ENCODE results near the gene MAPK9.

MAPK9 gene

DNA sequence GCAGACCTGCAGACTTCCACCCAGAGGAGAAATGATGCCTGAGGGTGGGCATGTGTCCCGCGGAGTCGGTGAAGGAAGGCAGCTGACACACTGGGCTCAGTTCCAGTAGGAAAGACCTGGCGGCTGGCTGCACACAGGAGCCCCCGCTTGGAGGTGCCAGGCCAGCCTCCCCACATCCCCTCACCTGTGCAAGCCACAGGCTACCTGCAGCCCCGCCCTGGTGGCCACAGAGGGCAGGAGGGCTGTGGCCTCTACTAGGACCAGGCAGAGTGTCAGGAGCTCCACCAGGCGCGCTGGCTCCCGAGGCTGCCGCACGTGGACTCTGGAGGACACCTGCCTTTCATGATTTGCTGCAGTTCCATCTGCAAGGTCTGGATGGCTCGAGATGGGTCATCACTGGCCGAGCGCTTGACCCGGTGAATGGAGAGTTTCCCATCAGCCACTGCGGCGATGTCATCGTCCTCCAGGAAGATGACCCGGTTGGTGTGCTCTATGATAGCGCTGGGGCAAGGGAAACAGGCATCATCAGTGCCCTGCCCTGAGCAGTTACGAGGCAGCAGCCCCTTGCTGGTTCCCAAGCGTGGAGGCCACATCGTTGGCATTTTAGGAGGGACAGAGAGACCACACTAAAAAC, 26.7 kb upstream of the MAPK9 start:
- H3K4me3 ChIP-seq (ENCODE audit: low read length), result no peak overlapping the region
- no peak overlapping the region for H3K9ac ChIP-seq (ENCODE audit: low read length)
- H3K9me3 ChIP-seq (ENCODE audit: control insufficient read depth, low read length), result no peaks in the 10 kb centered on the region
- H3K36me3 ChIP-seq (ENCODE audit: control insufficient read depth, insufficient read depth, low read length), result no peaks in the 10 kb centered on the region
- no peaks in the 10 kb centered on the region for H3K4me1 ChIP-seq (ENCODE audit: control insufficient read depth, insufficient read depth, low read length)
- H3K27me3 ChIP-seq (ENCODE audit: control insufficient read depth, insufficient read depth, low read length), result no peaks in the 10 kb centered on the region

DNA sequence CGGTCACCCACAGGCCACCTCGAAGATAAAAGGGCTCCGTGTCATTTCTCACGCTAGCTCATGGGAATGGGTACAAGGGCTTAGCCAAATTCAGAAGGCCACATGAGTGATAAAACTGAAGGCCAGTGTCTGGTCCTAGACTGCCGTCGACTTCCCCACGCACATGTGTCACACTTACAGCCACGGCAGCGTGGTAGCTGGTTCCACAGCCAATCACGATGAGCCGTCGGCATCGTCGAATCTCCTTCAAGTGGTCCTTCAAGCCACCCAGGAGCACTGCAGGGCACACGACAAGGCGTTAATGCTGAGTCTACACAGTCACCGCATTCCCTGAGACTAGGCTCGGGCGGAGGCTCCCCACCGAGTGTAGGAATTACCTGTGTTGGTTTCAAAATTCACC, 24.7 kb upstream of the MAPK9 start:
- no peak overlapping the region for H3K9ac ChIP-seq (ENCODE audit: low read length)
- H3K9me3 ChIP-seq (ENCODE audit: control insufficient read depth, low read length), result no peaks in the 10 kb centered on the region
- H3K4me3 ChIP-seq (ENCODE audit: low read length), result no peak overlapping the region
- no peaks in the 10 kb centered on the region for H3K36me3 ChIP-seq (ENCODE audit: control insufficient read depth, insufficient read depth, low read length)
- no peaks in the 10 kb centered on the region for H3K27me3 ChIP-seq (ENCODE audit: control insufficient read depth, insufficient read depth, low read length)
- no peaks in the 10 kb centered on the region for H3K4me1 ChIP-seq (ENCODE audit: control insufficient read depth, insufficient read depth, low read length)

DNA sequence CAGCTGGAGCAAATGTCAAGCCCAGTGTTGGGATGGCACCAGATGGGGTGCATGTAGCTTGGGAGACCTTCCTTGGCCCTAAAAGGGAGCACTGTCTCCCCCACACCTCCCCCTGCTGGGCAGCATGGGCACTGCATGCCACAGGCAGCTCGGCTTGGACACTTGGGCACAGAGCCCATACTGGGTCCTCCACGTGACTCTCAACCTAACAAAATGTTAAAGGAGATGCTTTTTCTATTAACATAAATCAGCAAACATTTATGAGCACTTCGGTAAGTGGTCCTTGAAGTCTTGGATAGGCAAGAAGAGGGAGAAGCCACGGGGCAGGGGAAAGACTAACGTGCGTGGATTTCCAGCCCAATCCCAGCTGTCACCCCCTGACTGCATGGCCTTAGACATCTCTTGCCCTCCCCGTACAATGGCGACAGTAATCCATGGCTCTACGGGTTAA, 23.9 kb upstream of the MAPK9 start:
- Histone ChIP-seq H3K9ac (ENCODE audit: low read length) (no peak overlapping the region), H3K36me3 (ENCODE audit: control insufficient read depth, insufficient read depth, low read length) (no peaks in the 10 kb centered on the region), H3K9me3 (ENCODE audit: control insufficient read depth, low read length) (no peaks in the 10 kb centered on the region), H3K4me3 (ENCODE audit: low read length) (no peak overlapping the region), H3K4me1 (ENCODE audit: control insufficient read depth, insufficient read depth, low read length) (no peaks in the 10 kb centered on the region), H3K27me3 (ENCODE audit: control insufficient read depth, insufficient read depth, low read length) (no peaks in the 10 kb centered on the region)

DNA sequence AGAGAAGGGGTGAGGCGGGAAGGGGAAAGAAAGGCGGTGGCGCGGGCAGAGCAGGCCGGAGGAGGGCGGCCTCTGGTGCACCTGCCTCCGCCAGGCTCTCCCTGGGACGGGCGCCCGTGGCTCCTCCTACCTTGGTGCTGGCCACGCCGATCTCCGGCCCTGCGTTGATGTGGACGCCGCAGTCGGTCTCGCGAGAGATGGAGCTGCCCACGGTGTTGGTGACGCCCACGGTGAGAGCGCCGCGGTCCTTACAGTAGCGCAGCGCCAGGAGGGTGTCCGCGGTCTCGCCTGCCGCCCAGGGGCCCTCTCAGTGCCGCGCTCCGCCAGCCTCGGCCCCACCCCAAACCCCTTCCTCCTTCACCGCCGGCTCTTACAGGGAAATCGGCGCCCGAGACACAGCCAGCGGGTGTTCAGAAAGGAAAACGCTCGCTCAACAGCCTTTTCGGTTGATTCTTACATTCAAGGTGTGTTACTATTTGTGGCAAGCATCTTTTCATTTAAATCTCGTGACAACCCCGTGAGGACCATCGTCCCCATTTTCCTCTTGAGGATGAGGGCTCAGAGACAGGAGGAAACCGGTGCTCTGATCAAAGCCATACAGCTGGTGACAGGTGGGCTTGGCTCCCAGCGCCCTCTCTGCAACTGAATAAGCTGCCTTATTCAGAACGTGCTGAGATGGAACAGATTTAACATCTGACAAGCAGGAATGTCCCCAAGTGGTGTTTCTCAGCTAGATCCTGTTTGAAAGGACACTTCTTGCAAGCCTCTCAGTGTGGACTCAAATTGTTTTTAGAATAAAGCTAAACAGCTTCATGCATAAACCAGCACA, 22.0 kb upstream of the MAPK9 start:
- no peaks in the 10 kb centered on the region for H3K36me3 ChIP-seq (ENCODE audit: control insufficient read depth, insufficient read depth, low read length)
- H3K4me3 ChIP-seq (ENCODE audit: low read length), result no peak overlapping the region

DNA sequence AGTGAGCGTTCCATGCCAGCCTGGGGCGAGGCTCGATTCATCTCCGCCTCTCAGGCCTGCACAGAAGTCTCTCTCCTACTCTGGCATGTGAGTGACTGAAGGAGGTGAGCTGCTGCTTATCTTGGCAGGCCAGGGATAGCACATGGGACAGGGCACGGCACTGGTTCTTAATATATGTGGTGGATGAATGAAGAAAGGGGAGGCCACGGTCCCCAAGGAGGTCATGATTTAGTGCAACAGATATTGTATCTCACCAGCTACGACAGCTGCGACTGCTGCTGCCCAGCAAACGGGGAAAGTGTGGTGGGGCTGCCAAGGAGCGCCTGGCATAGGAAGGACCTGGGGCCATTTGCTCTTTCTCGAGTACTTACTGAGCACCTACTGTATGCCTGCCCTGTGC, 19.3 kb upstream of the MAPK9 start:
- H3K9ac ChIP-seq (ENCODE audit: low read length), result no peak overlapping the region
- H3K27me3 ChIP-seq (ENCODE audit: control insufficient read depth, insufficient read depth, low read length), result no peaks in the 10 kb centered on the region
- H3K4me3 ChIP-seq (ENCODE audit: low read length), result no peak overlapping the region
- H3K4me1 ChIP-seq (ENCODE audit: control insufficient read depth, insufficient read depth, low read length), result no peaks in the 10 kb centered on the region
- H3K9me3 ChIP-seq (ENCODE audit: control insufficient read depth, low read length), result no peaks in the 10 kb centered on the region
- H3K36me3 ChIP-seq (ENCODE audit: control insufficient read depth, insufficient read depth, low read length), result no peaks in the 10 kb centered on the region

More for the DNA sequence above, 22.0 kb upstream of the MAPK9 start:
- H3K4me1 ChIP-seq (ENCODE audit: control insufficient read depth, insufficient read depth, low read length), result no peaks in the 10 kb centered on the region
- no peaks in the 10 kb centered on the region for H3K27me3 ChIP-seq (ENCODE audit: control insufficient read depth, insufficient read depth, low read length)
- H3K9me3 ChIP-seq (ENCODE audit: control insufficient read depth, low read length), result no peaks in the 10 kb centered on the region
- no peak overlapping the region for H3K9ac ChIP-seq (ENCODE audit: low read length)

DNA sequence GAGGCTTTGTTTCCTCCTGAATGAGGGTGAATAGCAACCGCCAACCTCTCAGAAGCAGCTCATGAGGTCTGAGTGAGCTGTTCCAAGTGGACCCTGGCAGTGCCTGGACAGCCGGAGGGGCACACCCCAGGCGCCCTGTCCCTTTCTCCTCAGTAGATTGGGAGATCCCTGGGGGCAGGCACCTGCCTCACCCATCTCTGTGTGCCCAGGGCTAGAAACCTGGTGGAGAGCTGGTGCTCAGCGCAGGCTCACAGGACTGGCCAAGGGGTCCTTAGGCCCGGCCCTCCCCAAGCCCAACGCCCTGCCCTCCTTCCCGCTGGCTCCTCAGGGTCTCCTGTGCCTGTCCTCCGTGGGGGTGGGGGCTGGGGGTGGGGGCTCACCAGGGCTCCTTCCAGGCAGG, 14.9 kb upstream of the MAPK9 start:
- H3K9me3 ChIP-seq (ENCODE audit: control insufficient read depth, low read length), result no peaks in the 10 kb centered on the region
- H3K36me3 ChIP-seq (ENCODE audit: control insufficient read depth, insufficient read depth, low read length), result no peaks in the 10 kb centered on the region
- H3K4me3 ChIP-seq (ENCODE audit: low read length), result no peak overlapping the region
- H3K27me3 ChIP-seq (ENCODE audit: control insufficient read depth, insufficient read depth, low read length), result no peaks in the 10 kb centered on the region
- no peak overlapping the region for H3K9ac ChIP-seq (ENCODE audit: low read length)
- H3K4me1 ChIP-seq (ENCODE audit: control insufficient read depth, insufficient read depth, low read length), result no peaks in the 10 kb centered on the region

DNA sequence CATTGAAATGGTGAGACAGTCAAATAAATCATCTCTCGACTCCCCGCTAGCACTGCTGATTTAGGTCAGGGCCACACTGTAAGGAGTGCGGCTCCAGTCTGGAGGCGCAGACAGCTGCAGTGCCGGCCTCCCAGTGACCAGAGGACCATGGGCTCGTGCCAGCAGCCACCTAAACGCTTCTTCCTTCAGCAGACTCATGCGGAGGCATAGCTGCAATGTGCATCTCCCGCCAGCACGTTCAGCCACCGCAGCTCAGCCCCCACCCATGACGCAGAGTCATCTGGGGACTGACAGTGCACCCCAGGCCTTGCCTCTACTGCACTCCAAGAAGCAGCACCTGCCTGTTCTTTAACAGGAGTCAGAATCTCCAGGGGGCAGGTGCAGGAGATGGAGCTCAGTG, 13.6 kb upstream of the MAPK9 start:
- no peak overlapping the region for H3K4me3 ChIP-seq (ENCODE audit: low read length)
- H3K4me1 ChIP-seq (ENCODE audit: control insufficient read depth, insufficient read depth, low read length), result no peaks in the 10 kb centered on the region
- H3K9ac ChIP-seq (ENCODE audit: low read length), result no peak overlapping the region
- H3K9me3 ChIP-seq (ENCODE audit: control insufficient read depth, low read length), result no peaks in the 10 kb centered on the region
- no peaks in the 10 kb centered on the region for H3K27me3 ChIP-seq (ENCODE audit: control insufficient read depth, insufficient read depth, low read length)
- H3K36me3 ChIP-seq (ENCODE audit: control insufficient read depth, insufficient read depth, low read length), result no peaks in the 10 kb centered on the region

DNA sequence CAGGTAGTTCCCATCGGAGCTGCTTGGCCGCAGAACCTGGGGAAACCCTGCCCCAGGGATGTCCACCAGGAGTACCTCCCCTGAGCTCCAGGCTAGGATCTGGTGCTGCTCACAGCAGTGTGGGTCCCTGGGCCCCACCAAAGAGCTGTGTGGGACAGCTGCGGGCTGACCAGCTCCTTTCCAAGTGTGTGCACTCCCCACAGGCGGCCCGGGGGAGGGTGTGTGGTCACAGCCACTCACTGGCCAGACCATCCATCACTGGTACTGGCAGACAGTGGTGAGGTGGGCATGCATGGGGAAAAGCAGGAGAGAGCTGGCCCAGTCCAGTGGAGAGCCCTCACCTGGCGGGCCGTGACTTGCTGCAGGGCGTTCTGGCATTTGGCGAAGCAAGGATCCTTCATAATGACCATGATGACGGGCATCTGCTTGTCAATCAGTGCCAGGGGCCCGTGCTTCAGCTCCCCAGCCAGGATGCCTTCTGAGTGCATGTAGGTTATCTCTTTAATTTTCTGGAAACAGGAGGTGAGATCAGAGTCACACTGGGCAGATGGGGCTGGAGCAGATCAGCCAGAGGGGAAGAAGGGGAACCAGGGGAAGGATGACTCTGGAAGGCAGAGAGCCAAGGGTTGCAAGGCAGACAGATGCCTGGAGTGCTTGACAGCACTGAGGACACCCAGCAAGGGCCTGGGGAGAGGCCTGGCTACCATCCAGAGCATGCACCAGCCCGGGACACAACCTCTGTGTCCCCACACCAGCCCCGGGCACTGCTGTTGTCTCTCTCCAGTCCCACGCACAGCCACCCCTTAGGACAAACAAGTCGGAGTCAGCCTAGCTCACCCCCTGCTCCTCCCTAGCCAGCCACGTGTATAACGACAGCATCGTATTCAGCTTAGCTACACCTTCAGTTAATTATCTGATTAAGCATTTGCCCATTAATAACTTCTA, 12.8 kb upstream of the MAPK9 start:
- no peaks in the 10 kb centered on the region for H3K9me3 ChIP-seq (ENCODE audit: control insufficient read depth, low read length)
- H3K4me1 ChIP-seq (ENCODE audit: control insufficient read depth, insufficient read depth, low read length), result no peaks in the 10 kb centered on the region
- no peaks in the 10 kb centered on the region for H3K36me3 ChIP-seq (ENCODE audit: control insufficient read depth, insufficient read depth, low read length)

DNA sequence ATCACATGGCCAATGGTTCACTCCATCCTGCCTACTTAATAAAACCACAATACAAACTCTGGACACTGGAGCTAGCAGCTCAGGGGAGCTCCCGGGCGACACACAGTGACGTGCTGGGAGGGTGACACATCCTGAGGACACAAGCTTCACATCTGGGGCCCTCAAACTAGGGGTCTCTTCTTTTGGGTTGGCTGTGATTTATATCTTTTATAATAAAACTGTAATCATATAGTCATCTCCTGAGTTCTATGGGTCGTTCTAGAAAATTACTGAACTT, 12.1 kb upstream of the MAPK9 start:
- Histone ChIP-seq H3K27me3 (ENCODE audit: control insufficient read depth, insufficient read depth, low read length) (no peaks in the 10 kb centered on the region), H3K9me3 (ENCODE audit: control insufficient read depth, low read length) (no peaks in the 10 kb centered on the region), H3K9ac (ENCODE audit: low read length) (no peak overlapping the region), H3K4me3 (ENCODE audit: low read length) (no peak overlapping the region), H3K36me3 (ENCODE audit: control insufficient read depth, insufficient read depth, low read length) (no peaks in the 10 kb centered on the region), H3K4me1 (ENCODE audit: control insufficient read depth, insufficient read depth, low read length) (no peaks in the 10 kb centered on the region)

More for the DNA sequence above, 12.8 kb upstream of the MAPK9 start:
- H3K4me3 ChIP-seq (ENCODE audit: low read length), result no peak overlapping the region
- H3K9ac ChIP-seq (ENCODE audit: low read length), result no peak overlapping the region
- H3K27me3 ChIP-seq (ENCODE audit: control insufficient read depth, insufficient read depth, low read length), result no peaks in the 10 kb centered on the region

DNA sequence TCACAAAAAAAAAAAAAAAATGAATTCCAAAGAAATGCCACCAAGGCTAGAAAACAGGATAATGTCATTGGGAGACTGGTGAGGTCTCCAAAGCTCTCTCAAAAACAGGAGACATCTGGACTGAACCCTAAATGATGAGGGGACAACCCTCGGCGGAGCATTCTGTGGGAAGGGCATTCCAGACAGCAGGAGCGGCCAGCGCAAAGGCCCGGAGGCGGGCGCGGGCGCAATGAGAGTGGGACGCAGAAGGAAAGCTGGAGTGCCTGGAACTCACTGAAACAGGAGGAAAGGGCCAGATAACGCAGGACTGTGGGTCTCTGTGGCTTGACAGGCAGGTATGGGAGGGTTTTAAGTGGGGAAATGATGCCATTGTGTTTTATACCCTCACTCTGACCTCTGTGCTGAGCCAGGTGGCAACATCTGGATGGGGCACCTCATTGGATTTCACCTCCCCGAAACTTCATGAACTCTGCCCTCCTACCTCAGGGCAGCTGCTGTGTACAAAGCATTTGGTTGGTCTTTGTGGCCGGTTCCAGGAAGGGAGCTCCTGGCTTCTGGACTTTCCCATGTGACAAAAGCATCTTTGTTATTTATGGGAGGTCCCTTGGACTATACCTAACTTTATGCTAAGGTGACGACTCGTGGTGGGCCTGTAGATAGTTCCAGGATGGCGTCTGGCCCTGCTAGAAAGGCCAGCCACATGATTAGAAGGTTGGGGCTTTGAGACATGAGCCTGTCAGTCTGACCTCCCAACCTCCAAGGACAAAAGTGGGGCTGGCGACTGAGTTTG, 11.5 kb upstream of the MAPK9 start:
- no peak overlapping the region for H3K4me3 ChIP-seq (ENCODE audit: low read length)
- no peaks in the 10 kb centered on the region for H3K4me1 ChIP-seq (ENCODE audit: control insufficient read depth, insufficient read depth, low read length)
- no peaks in the 10 kb centered on the region for H3K9me3 ChIP-seq (ENCODE audit: control insufficient read depth, low read length)
- H3K9ac ChIP-seq (ENCODE audit: low read length), result no peak overlapping the region
- H3K27me3 ChIP-seq (ENCODE audit: control insufficient read depth, insufficient read depth, low read length), result no peaks in the 10 kb centered on the region
- no peaks in the 10 kb centered on the region for H3K36me3 ChIP-seq (ENCODE audit: control insufficient read depth, insufficient read depth, low read length)

DNA sequence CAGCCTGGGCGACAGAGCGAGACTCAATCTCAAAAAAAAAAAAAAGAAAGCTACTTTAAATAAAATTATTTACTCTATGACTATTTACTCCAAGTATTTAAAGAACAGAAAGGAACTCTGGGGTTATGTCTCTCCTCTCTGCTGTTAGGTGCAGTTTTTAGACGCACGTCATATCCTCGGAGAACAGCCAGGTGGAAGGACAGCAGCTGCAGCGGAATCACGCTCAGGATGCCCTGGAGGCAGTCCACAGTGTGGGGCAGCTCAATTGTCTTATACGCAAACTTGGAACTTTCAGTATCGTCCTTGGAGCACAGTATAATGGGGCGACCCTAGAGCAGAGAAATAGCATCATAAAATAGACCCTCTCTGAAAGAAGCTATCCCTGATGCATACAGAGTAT, 10.4 kb upstream of the MAPK9 start:
- Histone ChIP-seq H3K4me3 (ENCODE audit: low read length) (no peak overlapping the region), H3K9me3 (ENCODE audit: control insufficient read depth, low read length) (no peaks in the 10 kb centered on the region), H3K27me3 (ENCODE audit: control insufficient read depth, insufficient read depth, low read length) (no peaks in the 10 kb centered on the region), H3K9ac (ENCODE audit: low read length) (no peak overlapping the region), H3K4me1 (ENCODE audit: control insufficient read depth, insufficient read depth, low read length) (no peaks in the 10 kb centered on the region), H3K36me3 (ENCODE audit: control insufficient read depth, insufficient read depth, low read length) (no peaks in the 10 kb centered on the region)
